K562 (cell line): ENCODE results near the gene UVRAG. TPM values are rescaled to one million over a fixed set of nuclear protein-coding genes. Genes with fewer than 3 reads are reported as not detected.

ENCODE experiments used
- ATAC-seq: fragments of 200-7000 bp; cut with Tn5 transposase; 3 replicates; pipeline ENCODE4 v1.9.1; 2020; ENCODE audit warnings: moderate library complexity
- BruUV-seq: library from RNA; stranded (reverse); fragments of 400-500 nt; replicated peaks from 2 replicates; lab custom pipeline; 2021; lab: Mats Ljungman, UMichigan
- CTCF ChIA-PET: fragments of 300-600 bp; formaldehyde crosslinking; extraction: SDS; loops from one replicate; lab custom pipeline; 2021; ENCODE audit warnings: low intra/inter-chr PET ratio; lab: Yijun Ruan, JAX
- POLR2A ChIA-PET: fragments of 300-600, 350-650 bp; sonication (Branson Sonifier 250); formaldehyde crosslinking; extraction: SDS; loops from one replicate; lab custom pipeline; 2021; ENCODE audit warnings: antibody characterized with exemption, inconsistent platforms; lab: Yijun Ruan, JAX
- DNase-seq, 4 experiments: peaks; one replicate each; pipeline versions ENCODE4 v3.0.0 to v3.0.0-alpha.2; 2011 to 2018; ENCODE audit warnings: low spot score in 3 of 4, mixed read lengths in 3 of 4; ENCODE audit errors: extremely low read depth in 1 of 4
- FAIRE-seq: peaks from 2 replicates; lab custom pipeline; 2011; peaks lifted over from hg19 to GRCh38; lab: Jason Lieb, UNC
- H2AFZ ChIP-seq: 2 replicates; pipeline ENCODE4 v1.6.0; 2011; ENCODE audit warnings: low read depth, low read length, control low read depth, inconsistent platforms
- H3K27ac ChIP-seq: fragments of 200-600 bp; 3 replicates; pipeline ENCODE4 v1.8.0; 2011; ENCODE audit warnings: low read depth, mild to moderate bottlenecking, control low read depth, inconsistent platforms, low read length, moderate library complexity, mixed read lengths; ENCODE audit errors: extremely low read depth
- H3K27me3 ChIP-seq, 2 experiments: fragments of 300-600 bp in 1 of 2; 2 replicates in 1 of 2; 3 replicates in 1 of 2; pipeline versions ENCODE4 v1.6.0 to v1.8.0; 2011; ENCODE audit warnings: inconsistent platforms in 2 of 2, low read length in 2 of 2, mild to moderate bottlenecking in 1 of 2, mixed read lengths in 1 of 2, moderate library complexity in 1 of 2; ENCODE audit not compliant: control insufficient read depth in 2 of 2, insufficient read depth in 2 of 2
- H3K36me3 ChIP-seq: fragments of 300-600 bp; 3 replicates; pipeline ENCODE4 v1.8.0; 2011; ENCODE audit warnings: mild to moderate bottlenecking, low read length, inconsistent platforms; ENCODE audit not compliant: control insufficient read depth, insufficient read depth
- H3K4me1 ChIP-seq, 2 experiments: fragments of 200-600 bp in 1 of 2; replicated peaks in 1 of 2; 2 replicates in 1 of 2; 3 replicates in 1 of 2; pipeline versions ENCODE4 v1.5.1 to v1.8.0; 2011; ENCODE audit warnings: inconsistent platforms in 2 of 2, low read length in 2 of 2, mild to moderate bottlenecking in 1 of 2, mixed read lengths in 1 of 2, moderate library complexity in 1 of 2; ENCODE audit not compliant: control insufficient read depth in 2 of 2, insufficient read depth in 2 of 2
- H3K4me2 ChIP-seq: 2 replicates; pipeline ENCODE4 v1.6.1; 2011; ENCODE audit warnings: low read length, control low read depth, inconsistent platforms, mixed read lengths; ENCODE audit not compliant: insufficient read depth
- H3K4me3 ChIP-seq: fragments of 200-600 bp; sonication (generic), shearing (Covaris generic); 2 replicates; pipeline ENCODE4 v1.5.1; 2016; ENCODE audit warnings: control low read depth, inconsistent platforms
- H3K79me2 ChIP-seq: fragments of 200-600 bp; 3 replicates; pipeline ENCODE4 v1.8.0; 2011; ENCODE audit warnings: low read length, inconsistent platforms; ENCODE audit not compliant: control insufficient read depth, insufficient read depth
- H3K9ac ChIP-seq, 2 experiments: 2 replicates each; pipeline versions ENCODE4 v1.6.0 to v1.6.1; 2011; ENCODE audit warnings: low read depth in 2 of 2, low read length in 2 of 2, control low read depth in 1 of 2, inconsistent platforms in 1 of 2, mild to moderate bottlenecking in 1 of 2, mixed read lengths in 1 of 2; ENCODE audit not compliant: insufficient read depth in 1 of 2
- H3K9me1 ChIP-seq: one replicate; pipeline ENCODE4 v1.6.0; 2011; ENCODE audit warnings: inconsistent platforms, mild to moderate bottlenecking, low read length, moderate library complexity; ENCODE audit not compliant: control insufficient read depth, insufficient read depth
- H3K9me3 ChIP-seq: replicated peaks from 2 replicates; pipeline ENCODE4 v1.5.1; 2011; ENCODE audit warnings: low read depth, low read length, inconsistent platforms; ENCODE audit not compliant: control insufficient read depth, insufficient read depth
- H4K20me1 ChIP-seq: replicated peaks from 2 replicates; pipeline ENCODE4 v1.6.1; 2011; ENCODE audit warnings: low read length, inconsistent platforms, mixed read lengths; ENCODE audit not compliant: control insufficient read depth, insufficient read depth
- E2F4 ChIP-seq: sonication (generic); formaldehyde crosslinking; IDR thresholded peaks from 2 replicates; pipeline ENCODE4 v1.8.0; 2022; ENCODE audit warnings: mild to moderate bottlenecking, low read depth, missing genetic modification reagents
- EHMT2 ChIP-seq: fragments of 450-650 bp; IDR thresholded peaks from 2 replicates; pipeline ENCODE4 v1.6.1; 2018; ENCODE audit warnings: antibody characterized with exemption
- GATAD2A ChIP-seq: fragments of 450-650 bp; IDR thresholded peaks from 2 replicates; pipeline ENCODE4 v1.6.1; 2017
- HNRNPLL ChIP-seq: fragments of 200-400 bp; formaldehyde crosslinking; IDR thresholded peaks from 2 replicates; pipeline ENCODE4 v1.6.1; 2017; ENCODE audit warnings: low read length, low read depth, mild to moderate bottlenecking; ENCODE audit not compliant: poor library complexity, severe bottlenecking
- KDM1A ChIP-seq, 2 experiments: fragments of 450-650 bp; IDR thresholded peaks; 2 replicates each; pipeline ENCODE4 v1.6.1; 2016; ENCODE audit warnings: mild to moderate bottlenecking in 2 of 2
- MYNN ChIP-seq, 2 experiments: sonication (generic); formaldehyde crosslinking in 1 of 2; IDR thresholded peaks; 2 replicates each; pipeline versions ENCODE4 v1.5.0 to v1.6.1; 2016 to 2020; ENCODE audit warnings: antibody characterized with exemption in 1 of 2, missing genetic modification reagents in 1 of 2
- RFX7 ChIP-seq: fragments of 250-450 bp; sonication (Bioruptor Pico); IDR thresholded peaks from 2 replicates; pipeline ENCODE4 v1.5.1; 2021; ENCODE audit warnings: mild to moderate bottlenecking
- RUNX1 ChIP-seq: sonication (generic); IDR thresholded peaks from 2 replicates; pipeline ENCODE4 v1.6.1; 2016; ENCODE audit warnings: antibody characterized with exemption, low read depth
- SMC3 ChIP-seq: conservative IDR thresholded peaks from 2 replicates; pipeline ENCODE4 v1.6.1; 2011; ENCODE audit warnings: low read depth, low read length, improper control_type of control experiment; ENCODE audit not compliant: insufficient read depth
- TFAM ChIP-seq: fragments of 250-450 bp; sonication (Bioruptor Pico); conservative IDR thresholded peaks from 2 replicates; pipeline ENCODE4 v1.5.0; 2021; ENCODE audit warnings: mild to moderate bottlenecking, moderate library complexity
- TOE1 ChIP-seq, 2 experiments: fragments of 450-650 bp in 1 of 2; sonication (generic) in 1 of 2; formaldehyde crosslinking in 1 of 2; IDR thresholded peaks; 2 replicates each; pipeline versions ENCODE4 v1.7.1 to v1.8.0; 2016 to 2022; ENCODE audit warnings: borderline replicate concordance in 2 of 2, mild to moderate bottlenecking in 2 of 2, antibody characterized with exemption in 1 of 2, inconsistent platforms in 1 of 2, low read depth in 1 of 2, missing genetic modification reagents in 1 of 2, moderate library complexity in 1 of 2
- YBX1 ChIP-seq: fragments of 450-650 bp; IDR thresholded peaks from 2 replicates; pipeline ENCODE4 v1.7.1; 2016; ENCODE audit warnings: mild to moderate bottlenecking
- ZBTB5 ChIP-seq: fragments of 450-650 bp; IDR thresholded peaks from 2 replicates; pipeline ENCODE4 v1.6.1; 2017; ENCODE audit warnings: antibody characterized with exemption
- ZNF197 ChIP-seq: fragments of 200-800 bp; sonication (Bioruptor generic); IDR thresholded peaks from 2 replicates; pipeline ENCODE4 v1.6.1; 2016; ENCODE audit warnings: low read depth, missing genetic modification characterization, missing compliant biosample characterization
- ZNF551 ChIP-seq: fragments of 250-450 bp; sonication (Bioruptor Pico); IDR thresholded peaks from 2 replicates; pipeline ENCODE4 v1.5.0; 2021; ENCODE audit warnings: mild to moderate bottlenecking, moderate library complexity
- ZNF583 ChIP-seq: fragments of 250-450 bp; sonication (Bioruptor Pico); IDR thresholded peaks from 2 replicates; pipeline ENCODE4 v1.4.0; 2020
- ZNF655 ChIP-seq: fragments of 250-450 bp; sonication (Bioruptor Pico); IDR thresholded peaks from 2 replicates; pipeline ENCODE4 v1.5.0; 2021
- ZNF778 ChIP-seq: fragments of 450-650 bp; formaldehyde crosslinking; IDR thresholded peaks from 2 replicates; pipeline ENCODE4 v1.4.0; 2020; ENCODE audit warnings: mild to moderate bottlenecking, moderate library complexity
- WGBS: fragments of 100-300 bp; shearing (Covaris generic); methylation state at CpG from one replicate; pipeline ENCODE4 v1.1.6; 2016; ENCODE audit warnings: low coverage, mixed read lengths; ENCODE audit not compliant: insufficient coverage; ENCODE audit errors: missing lambda C conversion rate; 5-methylcytosine and 5-hydroxymethylcytosine counted together
- in situ Hi-C: fragments of 300-500 bp; cut with MboI; formaldehyde crosslinking; loops from 4 replicates; pipeline ENCODE4 v1.15.0; 2018; ENCODE audit warnings: inconsistent platforms, mixed read lengths
- intact Hi-C: fragments of 100-400 bp; cut with micrococcal nuclease; formaldehyde crosslinking; loops from 2 replicates; pipeline ENCODE4 v1.14.2; 2022
- polyA plus RNA-seq, 8 experiments: library from polyadenylated mRNA; depleted of rRNA in 4 of 8; stranded (reverse) in 5 of 8; unstranded in 3 of 8; fragments of >200 nt; fragmentation: Nextera tagmentation in 2 of 8; fragmentation: Illumina TruSeq in 1 of 8; extraction: Ambion mirVana in 2 of 8; extraction: Trizol in 1 of 8; gene quantifications; 2 replicates each; pipeline versions ENCODE4 v1.2.1 to v1.2.3, GENCODE V29; 2011 to 2014; ENCODE audit warnings: inconsistent platforms in 1 of 8, missing spikeins in 1 of 8
- total RNA-seq, 7 experiments: library from RNA; depleted of rRNA in 6 of 7; stranded (reverse); fragments of >200 nt in 6 of 7; fragmentation: Illumina TruSeq in 2 of 7; extraction: Trizol in 2 of 7; gene quantifications; 2 replicates each; pipeline versions ENCODE4 v1.2.1 to v1.2.3, GENCODE V29; 2011 to 2021; ENCODE audit warnings: low replicate concordance in 1 of 7
- TF ChIP-seq, protein P1 (sequence below): IDR thresholded peaks from 2 replicates; pipeline ENCODE4 v1.6.1; 2011; ENCODE audit not compliant: insufficient read length; ENCODE audit errors: extremely low read depth

UVRAG gene
- total and polyA plus RNA-seq, 9 of the 15 experiments (the other 6 are each of a cell fraction or from before 2014, with no cell fraction given), result 3.1 to 17.8 (median 12.4) TPM

GRCh38 chr11:76077575-76078150, 262.7 kb downstream of the UVRAG start:
- H3K4me1 ChIP-seq, result peaks cover 5 to 10% of the 10 kb centered on the region in 2 experiments; a peak in 2 of 5 replicates
- FAIRE-seq (no peak), DNase-seq (no peak), ATAC-seq (no peak)
- no peak overlapping the region for H2AFZ ChIP-seq
- in situ Hi-C loops (no loop called here), intact Hi-C loops (no loop called here)
- no peaks in the 10 kb centered on the region for H3K9me1 ChIP-seq
- BruUV-seq, result no TSS peak
- no peak overlapping the region for H3K4me3 ChIP-seq
- no peaks in the 10 kb centered on the region for H3K79me2 ChIP-seq
- H3K36me3 ChIP-seq, result peaks cover 6% of the 10 kb centered on the region
- H3K9me3 ChIP-seq, result peaks cover 6% of the 10 kb centered on the region
- no peak overlapping the region for H3K9ac ChIP-seq
- ChIA-PET POLR2A (interaction anchor here (0.8 kb wide), 1 partner anchor 10 kb away, joined by 3 read pairs; no protein-coding TSS in a partner anchor), CTCF (no interaction called here)
- H4K20me1 ChIP-seq, result no peaks in the 10 kb centered on the region
- no peak overlapping the region for H3K4me2 ChIP-seq
- no peak overlapping the region for H3K27ac ChIP-seq
- TF ChIP-seq, protein P1, sequence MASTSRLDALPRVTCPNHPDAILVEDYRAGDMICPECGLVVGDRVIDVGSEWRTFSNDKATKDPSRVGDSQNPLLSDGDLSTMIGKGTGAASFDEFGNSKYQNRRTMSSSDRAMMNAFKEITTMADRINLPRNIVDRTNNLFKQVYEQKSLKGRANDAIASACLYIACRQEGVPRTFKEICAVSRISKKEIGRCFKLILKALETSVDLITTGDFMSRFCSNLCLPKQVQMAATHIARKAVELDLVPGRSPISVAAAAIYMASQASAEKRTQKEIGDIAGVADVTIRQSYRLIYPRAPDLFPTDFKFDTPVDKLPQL, result no peak
- no peak for TF ChIP-seq KDM1A (IDR thresholded peaks at IDR 0.05)
- no peak for TF ChIP-seq TFAM (CRISPR knock-in tag)
- TF ChIP-seq GATAD2A, result no peak
- no peak for TF ChIP-seq EHMT2
- TF ChIP-seq SMC3, result no peak
- no peak for TF ChIP-seq ZNF551 (CRISPR knock-in tag)
- TF ChIP-seq E2F4 (CRISPR knock-in tag), result no peak
- no peak for TF ChIP-seq ZNF583
- no peak for TF ChIP-seq RFX7 (CRISPR knock-in tag)
- no peak for TF ChIP-seq ZNF655 (CRISPR knock-in tag)
- TF ChIP-seq MYNN (IDR thresholded peaks at IDR 0.05), result no peak
- no peak for TF ChIP-seq MYNN (CRISPR knock-in tag; IDR thresholded peaks at IDR 0.05)
- no peak for TF ChIP-seq ZBTB5
- TF ChIP-seq YBX1, result no peak
- no peak for TF ChIP-seq TOE1 (IDR thresholded peaks at IDR 0.05; ENCODE audit: borderline replicate concordance)
- TF ChIP-seq TOE1 (CRISPR knock-in tag; IDR thresholded peaks at IDR 0.05; ENCODE audit: borderline replicate concordance, low read depth), result no peak
- TF ChIP-seq HNRNPLL, result no peak
- no peak for TF ChIP-seq ZNF778
- no peak for TF ChIP-seq RUNX1
- no peak for TF ChIP-seq ZNF197
- WGBS, result 88% methylated on average over 1 of the region's 1 CpG
- no peaks in the 10 kb centered on the region for H3K27me3 ChIP-seq
